Heart left ventricle (tissue), 16 donors: ENCODE results near the gene CST9. TPM values are rescaled to one million over a fixed set of nuclear protein-coding genes. Genes with fewer than 3 reads are reported as not detected.

Source experiments
- ATAC-seq, 4 donors: fragments of 200-7000 bp; cut with Tn5 transposase; one replicate each; pipeline ENCODE4 v1.9.1; 2020 to 2022; ENCODE audit warnings: moderate library complexity in 4 of 4, mild to moderate bottlenecking in 3 of 4, moderate number of reproducible peaks in 1 of 4
- DNase-seq, 5 donors: peaks; one replicate each; pipeline ENCODE4 v3.0.0-alpha.2; 2020
- H3K27ac ChIP-seq, 12 donors: fragments of 200-600 bp; sonication (generic) in 4 of 12; one replicate each; pipeline versions ENCODE4 v1.5.0 to v1.8.0; 2016 to 2022; ENCODE audit warnings: mild to moderate bottlenecking in 2 of 12
- H3K27me3 ChIP-seq, 9 donors: fragments of 200-600 bp; sonication (generic) in 2 of 9; one replicate each; pipeline versions ENCODE4 v1.5.1 to v1.8.0; 2016 to 2022; ENCODE audit warnings: mild to moderate bottlenecking in 3 of 9
- H3K36me3 ChIP-seq, 9 donors: fragments of 200-600 bp; sonication (generic) in 2 of 9; one replicate each; pipeline versions ENCODE4 v1.5.0 to v1.8.0; 2018 to 2022; ENCODE audit warnings: mild to moderate bottlenecking in 2 of 9
- H3K4me1 ChIP-seq, 12 donors: fragments of 200-600 bp; sonication (generic) in 4 of 12; one replicate each; pipeline versions ENCODE4 v1.5.0 to v1.8.0; 2016 to 2022; ENCODE audit warnings: mild to moderate bottlenecking in 3 of 12
- H3K4me3 ChIP-seq, 12 donors: fragments of 200-600 bp; sonication (generic) in 4 of 12; one replicate each; pipeline versions ENCODE4 v1.5.0 to v1.8.0; 2017 to 2022; ENCODE audit warnings: mild to moderate bottlenecking in 9 of 12, moderate library complexity in 4 of 12
- H3K9me3 ChIP-seq, 12 donors: fragments of 200-600 bp; sonication (generic) in 4 of 12; one replicate each; pipeline versions ENCODE4 v1.5.0 to v1.8.0; 2016 to 2022; ENCODE audit warnings: mild to moderate bottlenecking in 1 of 12
- CTCF ChIP-seq, 12 donors: fragments of 200-600 bp; sonication (generic) in 4 of 12; IDR thresholded peaks; one replicate each; pipeline versions ENCODE4 v1.5.0 to v1.8.0; 2018 to 2022; ENCODE audit warnings: antibody characterized with exemption in 12 of 12, mild to moderate bottlenecking in 5 of 12
- POLR2A ChIP-seq, 2 donors: fragments of 450-650 bp; IDR thresholded peaks; one replicate each; pipeline ENCODE4 v1.6.1; 2017; ENCODE audit warnings: antibody characterized with exemption in 2 of 2, mild to moderate bottlenecking in 2 of 2, moderate library complexity in 2 of 2
- WGBS, 4 donors: extraction: QIAGEN DNeasy Blood & Tissue Kit in 2 of 4; methylation state at CpG; one replicate each; pipeline versions ENCODE4 v1.1.5 to v1.1.7; 2013 to 2018; 5-methylcytosine and 5-hydroxymethylcytosine counted together
- intact Hi-C, 10 donors: fragments of 100-400 bp; cut with DNase I; formaldehyde crosslinking; loops; one replicate each; pipeline versions ENCODE4 v1.11.1 to v1.14.2; 2022
- polyA plus RNA-seq, 2 donors: library from polyadenylated mRNA; stranded (reverse); fragments of 200-250 nt; gene quantifications; one replicate each; pipeline ENCODE4 v1.2.3, GENCODE V29; 2013
- total RNA-seq, 9 donors: library from RNA; depleted of rRNA in 2 of 9; stranded (reverse); fragments of >200 nt in 2 of 9; fragmentation: NEBNext Ultra II Directional in 3 of 9; extraction: Animal tissue kit (Norgen Biotek cat#: 25700) in 3 of 9; gene quantifications; one replicate each; pipeline versions ENCODE4 v1.1.0 to v1.2.4, GENCODE V29; 2016 to 2023
- donor health status: ischemic (EF 13 %, LVEDD 7.1; RV severe dilation, severe dysfunction).
- donor health status: healthy with polysubstance abuse.
- donor health status: DM: no; HTN: yes; CAD: no.
- donor health status: DM: no; HTN: no; CAD: no.
- donor health status: ischemic (EF 25% LVEDD 6.9; RV normal size, moderate dysfunction).
- donor health status: ischemic (EF 25% LVEDD 5.7; RV mildly dilated, moderate dysfunction).
- donor health status: healthy.
- donor health status: DM: yes; HTN: yes; CAD: no.
- donor health status: ischemic (EF 35%, LVEDD 5.7; RV mildly dilated, moderate dysfunction).
- donor health status: nonischemic (EF 11% LVEDD 7.7; RV severe dilation, severe dysfunction).
- donor health status: DM: yes; HTN: yes; CAD: no.
- donor health status: PGD.
- donor health status: ischemic (EF 29% LVEDD 5.4; RV normal size, mild dysfunction).
- donor health status: nonischemic (EF 23%, LVEDD 6.1; RV moderate dilation, normal function).

CST9 gene
- total and polyA plus RNA-seq, 11 donors, result not detected

DNA sequence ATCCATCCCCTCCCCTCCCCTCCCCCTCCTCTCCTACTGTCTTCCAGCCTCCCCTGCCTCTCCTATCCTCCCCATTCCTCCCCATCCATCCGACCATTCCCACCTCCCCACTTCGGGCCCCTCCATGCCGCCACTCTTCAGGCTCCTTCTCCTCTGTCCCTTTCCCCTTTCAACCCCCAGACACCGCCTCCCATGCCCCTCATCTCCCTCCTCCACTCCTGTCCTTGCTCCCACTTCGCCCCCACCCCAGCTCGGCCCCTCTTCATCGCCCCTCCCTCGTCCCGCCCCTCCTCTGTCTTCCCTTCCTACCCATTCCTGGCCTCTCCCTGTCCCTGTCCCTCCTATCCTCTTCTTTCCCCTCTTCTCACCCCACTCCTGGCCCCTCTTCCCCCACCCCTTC, 32.6 kb upstream of the CST9 start:
- TF ChIP-seq POLR2A (IDR thresholded peaks at IDR 0.05) (no peak), CTCF (IDR thresholded peaks at IDR 0.05) (no peak)

GRCh38 chr20:23637282-23638221, 31.8 kb upstream of the CST9 start, which contains the start of gene CST3:
CST3 (minus strand) TSS chr20:23637955; CDS start chr20:23637862, 93 bp downstream.
- H3K4me3 ChIP-seq, result peak within 1 kb of the TSS; percentile 59 to 100 (median 90)
- ATAC-seq, result peak; percentile 64 to 89 (median 87)
- H3K36me3 ChIP-seq, result peaks cover 0 to 28% (median 15%) of the 10 kb centered on the region in 9 donors
- intact Hi-C loops, result loop anchor here in 3 of 10 donors (2.0 to 5.0 kb wide), 3 partner anchors 27 to 275 kb away; partner anchors contain the start of gene GZF1 (in 1 of the 3)
- no peaks in the 10 kb centered on the region for H3K9me3 ChIP-seq
- peak; percentile 93 to 95 (median 95) for DNase-seq
- peak within 1 kb of the TSS; percentile 87 to 100 (median 96) for H3K27ac ChIP-seq
- no peaks in the 10 kb centered on the region for H3K27me3 ChIP-seq
- peak; percentile 47 to 94 for TF ChIP-seq POLR2A (IDR thresholded peaks at IDR 0.05)
- peak in 3 of 12 donors; percentile 6 to 23 (median 22) for TF ChIP-seq CTCF (IDR thresholded peaks at IDR 0.05)
- 0 to 1% (median 1%) methylated on average over 37 to 92 of the region's 92 CpGs for WGBS, 4 donors
- peaks cover 0 to 80% (median 36%) of the 10 kb centered on the region in 12 donors for H3K4me1 ChIP-seq

More for the DNA sequence above, 32.6 kb upstream of the CST9 start:
- ATAC-seq (no peak), DNase-seq (peak in 1 of 5 donors; percentile 56)
- H3K27me3 ChIP-seq, result no peaks in the 10 kb centered on the region
- H3K36me3 ChIP-seq, result peaks cover 0 to 20% (median 7%) of the 10 kb centered on the region in 9 donors
- H3K9me3 ChIP-seq, result no peaks in the 10 kb centered on the region
- H3K4me1 ChIP-seq, result peaks cover 0 to 80% (median 36%) of the 10 kb centered on the region in 12 donors
- H3K27ac ChIP-seq, result peak overlapping the region in 2 of 12 donors; percentile 98 to 99
- no peak overlapping the region for H3K4me3 ChIP-seq
- 70 to 76% (median 72%) methylated on average over 9 of the region's 9 CpGs for WGBS, 4 donors
- intact Hi-C loops, result loop anchor here in 1 of 10 donors (5.0 kb wide), 1 partner anchor 276 kb away; the partner anchor contains the start of gene GZF1

DNA sequence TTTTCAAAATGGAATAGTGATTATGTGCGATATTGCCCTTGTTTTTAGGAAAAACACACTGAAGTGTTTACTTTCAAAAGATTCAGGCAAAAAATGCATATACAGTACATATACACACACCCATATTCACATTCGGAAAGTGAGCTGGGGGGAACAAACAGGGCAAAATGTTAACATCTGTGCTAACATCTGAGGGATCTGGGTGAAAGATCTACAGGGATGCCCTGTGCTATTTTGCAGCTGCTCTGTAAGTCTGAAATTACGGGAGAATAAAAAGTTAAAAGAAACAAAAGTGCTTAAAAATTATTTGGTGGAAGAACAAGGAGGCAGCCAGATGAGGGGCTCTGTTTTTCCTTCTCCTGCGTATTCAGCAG, 31.2 kb upstream of the CST9 start:
- H3K9me3 ChIP-seq, result no peaks in the 10 kb centered on the region
- H3K36me3 ChIP-seq, result peaks cover 0 to 31% (median 21%) of the 10 kb centered on the region in 9 donors
- H3K4me1 ChIP-seq, result peaks cover 0 to 80% (median 31%) of the 10 kb centered on the region in 12 donors
- intact Hi-C loops, result loop anchor here in 3 of 10 donors (2.0 to 5.0 kb wide), 3 partner anchors 26 to 275 kb away; partner anchors contain the start of gene GZF1 (in 1 of the 3)
- DNase-seq, result no peak
- no peak for TF ChIP-seq CTCF (IDR thresholded peaks at IDR 0.05)
- peak overlapping the region; percentile 59 to 100 (median 90) for H3K4me3 ChIP-seq
- H3K27me3 ChIP-seq, result no peaks in the 10 kb centered on the region
- no peak for ATAC-seq
- peak overlapping the region; percentile 87 to 100 (median 96) for H3K27ac ChIP-seq
- WGBS, 4 donors, result 26 to 43% (median 30%) methylated on average over 4 of the region's 4 CpGs
